ENCODE results near the gene RAB33B. TPM values are rescaled to one million over a fixed set of nuclear protein-coding genes. Genes with fewer than 3 reads are reported as not detected.

RAB33B gene
- total RNA-seq, 4 donors from 2014 or later = 7.9 to 13.6 (median 12.0) TPM

DNA sequence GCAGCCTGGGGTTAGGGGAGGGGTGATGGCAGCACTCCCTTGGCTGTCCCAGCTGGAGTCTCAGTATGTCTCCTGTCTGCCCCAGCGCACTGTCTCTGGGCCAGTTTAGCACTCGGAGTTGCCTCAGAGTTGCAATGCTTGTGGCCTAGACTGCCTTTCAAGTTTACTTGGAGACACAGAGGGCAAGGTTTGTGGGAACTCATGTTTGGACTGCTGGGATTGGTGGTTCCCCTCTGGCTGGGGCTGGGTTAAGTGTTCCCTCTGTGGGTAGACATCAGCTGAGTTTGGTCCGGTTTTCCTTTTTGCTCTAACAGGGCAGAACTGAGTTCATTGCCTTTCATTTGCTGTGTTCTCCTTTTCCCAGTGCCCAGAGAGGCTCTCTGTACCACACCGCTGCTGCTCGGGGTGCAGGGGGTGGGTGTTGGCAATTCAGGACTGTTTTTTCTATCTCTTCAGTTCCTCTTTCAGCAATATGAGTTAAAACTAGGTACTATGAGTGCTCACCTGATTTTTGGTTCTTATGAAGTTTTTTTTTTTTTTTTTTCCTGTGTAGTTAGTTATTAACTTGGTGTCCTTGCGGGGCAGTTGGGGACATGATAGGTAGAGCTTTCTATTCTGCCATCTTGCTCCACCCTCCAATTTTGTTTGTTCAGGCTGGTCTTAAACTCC, 17.2 kb downstream of the RAB33B start:
- Histone ChIP-seq H3K4me1 (peaks cover 7 to 13% of the 10 kb centered on the region in 2 donors), H3K36me3 (peaks cover 4 to 10% of the 10 kb centered on the region in 2 donors), H3K27ac (no peak overlapping the region), H3K27me3 (no peaks in the 10 kb centered on the region), H3K9me3 (no peaks in the 10 kb centered on the region), H3K4me3 (replicated peaks in 1 of 3) (no peak overlapping the region)
- intact Hi-C loops (cut with DNase I) = no loop called here
- WGBS, 2 donors = 94 to 95% methylated on average over 6 of the region's 6 CpGs
- no peak for DNase-seq
- TF ChIP-seq POLR2A (IDR thresholded peaks at IDR 0.05) = no peak
- TF ChIP-seq, protein P1, sequence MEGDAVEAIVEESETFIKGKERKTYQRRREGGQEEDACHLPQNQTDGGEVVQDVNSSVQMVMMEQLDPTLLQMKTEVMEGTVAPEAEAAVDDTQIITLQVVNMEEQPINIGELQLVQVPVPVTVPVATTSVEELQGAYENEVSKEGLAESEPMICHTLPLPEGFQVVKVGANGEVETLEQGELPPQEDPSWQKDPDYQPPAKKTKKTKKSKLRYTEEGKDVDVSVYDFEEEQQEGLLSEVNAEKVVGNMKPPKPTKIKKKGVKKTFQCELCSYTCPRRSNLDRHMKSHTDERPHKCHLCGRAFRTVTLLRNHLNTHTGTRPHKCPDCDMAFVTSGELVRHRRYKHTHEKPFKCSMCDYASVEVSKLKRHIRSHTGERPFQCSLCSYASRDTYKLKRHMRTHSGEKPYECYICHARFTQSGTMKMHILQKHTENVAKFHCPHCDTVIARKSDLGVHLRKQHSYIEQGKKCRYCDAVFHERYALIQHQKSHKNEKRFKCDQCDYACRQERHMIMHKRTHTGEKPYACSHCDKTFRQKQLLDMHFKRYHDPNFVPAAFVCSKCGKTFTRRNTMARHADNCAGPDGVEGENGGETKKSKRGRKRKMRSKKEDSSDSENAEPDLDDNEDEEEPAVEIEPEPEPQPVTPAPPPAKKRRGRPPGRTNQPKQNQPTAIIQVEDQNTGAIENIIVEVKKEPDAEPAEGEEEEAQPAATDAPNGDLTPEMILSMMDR (IDR thresholded peaks at IDR 0.05) = no peak

DNA sequence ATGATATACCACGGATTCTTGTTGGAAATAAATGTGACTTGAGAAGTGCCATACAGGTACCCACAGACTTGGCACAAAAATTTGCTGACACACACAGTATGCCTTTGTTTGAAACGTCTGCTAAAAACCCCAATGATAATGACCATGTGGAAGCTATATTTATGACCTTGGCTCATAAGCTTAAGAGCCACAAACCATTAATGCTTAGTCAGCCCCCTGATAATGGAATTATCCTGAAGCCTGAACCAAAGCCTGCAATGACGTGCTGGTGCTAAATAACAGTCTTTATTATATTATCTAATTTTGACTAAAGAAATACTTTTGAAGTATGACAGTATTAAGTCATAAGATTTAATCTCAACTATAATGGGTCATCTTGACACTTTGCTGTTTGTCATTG, 18.9 kb downstream of the RAB33B start:
- DNase-seq = no peak
- H3K36me3 ChIP-seq = peaks cover 4 to 10% of the 10 kb centered on the region in 2 donors
- intact Hi-C loops (cut with DNase I) = no loop called here
- WGBS, 2 donors = 81 to 85% methylated on average over 3 of the region's 3 CpGs
- H3K4me3 ChIP-seq (replicated peaks in 1 of 3) = no peak overlapping the region
- H3K4me1 ChIP-seq = peaks cover 7 to 13% of the 10 kb centered on the region in 2 donors
- no peak overlapping the region for H3K27ac ChIP-seq
- no peaks in the 10 kb centered on the region for H3K27me3 ChIP-seq
- TF ChIP-seq POLR2A (IDR thresholded peaks at IDR 0.05) = no peak
- TF ChIP-seq, protein P1 (IDR thresholded peaks at IDR 0.05) = no peak
- H3K9me3 ChIP-seq = no peaks in the 10 kb centered on the region

DNA sequence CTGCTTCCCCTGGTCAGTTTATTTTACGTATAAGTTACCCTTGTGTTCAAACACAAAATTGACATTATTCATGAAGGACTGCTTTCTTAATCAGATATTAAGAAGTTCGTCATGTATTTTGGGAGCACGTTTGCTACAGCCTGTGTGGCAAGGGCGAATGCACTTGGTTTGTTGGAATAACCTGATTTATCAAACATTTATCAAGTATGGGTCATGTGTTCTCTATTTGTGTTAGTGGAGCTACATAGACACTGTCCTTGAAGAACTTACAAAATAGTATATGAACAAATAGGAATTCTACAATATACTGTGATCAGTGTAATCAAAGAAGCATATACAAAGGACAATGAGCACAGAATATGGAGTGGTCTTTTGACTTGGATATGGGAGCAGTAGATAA, 22.4 kb downstream of the RAB33B start:
- DNase-seq = no peak
- TF ChIP-seq, protein P1 (IDR thresholded peaks at IDR 0.05) = no peak
- no peak for TF ChIP-seq POLR2A (IDR thresholded peaks at IDR 0.05)
- Histone ChIP-seq H3K36me3 (peaks cover 4 to 10% of the 10 kb centered on the region in 2 donors), H3K27ac (no peak overlapping the region), H3K9me3 (no peaks in the 10 kb centered on the region), H3K27me3 (no peaks in the 10 kb centered on the region), H3K4me3 (replicated peaks in 1 of 3) (no peak overlapping the region), H3K4me1 (no peaks in the 10 kb centered on the region)
- intact Hi-C loops (cut with DNase I) = no loop called here
- 96 to 97% methylated on average over 4 of the region's 4 CpGs for WGBS, 2 donors

DNA sequence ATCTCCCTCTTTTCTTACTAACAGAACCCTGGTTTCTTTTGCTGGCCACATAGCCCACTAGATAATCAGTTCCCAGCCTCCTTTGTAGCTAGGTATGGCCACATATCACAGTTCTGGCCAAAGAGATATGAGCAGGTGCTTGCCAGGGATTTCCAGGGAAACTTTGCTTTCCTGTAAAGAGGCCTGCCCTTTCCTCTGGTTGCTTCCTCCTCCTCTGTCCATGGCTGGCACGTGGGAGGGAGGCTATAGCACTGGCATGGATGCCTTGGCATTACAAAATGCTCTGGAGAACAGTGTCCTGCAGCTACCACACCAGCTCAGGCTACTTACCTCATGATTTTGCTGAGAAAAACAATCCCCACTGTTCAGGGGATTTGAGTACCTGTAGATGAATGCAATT, 27.5 kb downstream of the RAB33B start:
- no peaks in the 10 kb centered on the region for H3K27me3 ChIP-seq
- intact Hi-C loops (cut with DNase I) = no loop called here
- H3K9me3 ChIP-seq = no peaks in the 10 kb centered on the region
- TF ChIP-seq, protein P1 (IDR thresholded peaks at IDR 0.05) = no peak
- TF ChIP-seq POLR2A (IDR thresholded peaks at IDR 0.05) = no peak
- H3K4me3 ChIP-seq (replicated peaks in 1 of 3) = no peak overlapping the region
- H3K4me1 ChIP-seq = no peaks in the 10 kb centered on the region
- DNase-seq = no peak
- H3K36me3 ChIP-seq = no peaks in the 10 kb centered on the region
- 70 to 90% methylated on average over 1 of the region's 1 CpG for WGBS, 2 donors
- no peak overlapping the region for H3K27ac ChIP-seq

DNA sequence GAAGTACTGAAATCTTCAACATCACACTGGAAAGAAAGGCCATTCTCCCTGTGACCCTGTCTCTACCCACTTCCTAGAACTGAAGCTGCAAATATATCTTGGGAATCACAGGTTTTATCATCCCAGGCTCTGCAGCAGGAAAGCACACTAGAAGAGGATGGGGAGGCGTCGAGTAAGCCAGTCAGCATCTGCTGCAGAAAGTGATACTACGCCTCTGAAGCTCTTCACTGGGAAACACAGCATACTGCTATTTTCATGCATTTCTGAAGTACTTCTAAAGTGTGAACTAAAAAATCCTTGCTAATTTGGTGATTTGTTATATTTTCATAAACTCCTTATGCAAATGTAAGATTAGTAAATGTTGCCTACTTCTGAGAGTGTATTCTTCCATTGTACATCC, 29.1 kb downstream of the RAB33B start:
- no peak for DNase-seq
- Histone ChIP-seq H3K36me3 (no peaks in the 10 kb centered on the region), H3K9me3 (no peaks in the 10 kb centered on the region), H3K27ac (no peak overlapping the region), H3K27me3 (no peaks in the 10 kb centered on the region), H3K4me3 (replicated peaks in 1 of 3) (no peak overlapping the region), H3K4me1 (peaks cover 0 to 5% of the 10 kb centered on the region in 2 donors)
- 97 to 98% methylated on average over 3 of the region's 3 CpGs for whole genome bisulfite sequencing, 2 donors
- intact Hi-C loops (cut with DNase I) = no loop called here
- TF ChIP-seq, protein P1 (IDR thresholded peaks at IDR 0.05) = no peak
- no peak for TF ChIP-seq POLR2A (IDR thresholded peaks at IDR 0.05)
